Adipocyte (in vitro differentiated cells): Measurements from ENCODE around the gene KCNN2.

Source experiments
- DNase-seq: peaks from one replicate; pipeline ENCODE4 v3.0.0-alpha.2; 2015; ENCODE audit warnings: low read depth
- H3K27me3 ChIP-seq: replicated peaks from 2 replicates; pipeline ENCODE4 v1.7.0; 2013; ENCODE audit warnings: mild to moderate bottlenecking, low read length, moderate library complexity; ENCODE audit not compliant: control insufficient read depth, insufficient read depth
- H3K36me3 ChIP-seq: 2 replicates; pipeline ENCODE4 v1.7.0; 2013; ENCODE audit warnings: low read length, mild to moderate bottlenecking, moderate library complexity; ENCODE audit not compliant: control insufficient read depth, insufficient read depth, severe bottlenecking
- H3K4me1 ChIP-seq: 2 replicates; pipeline ENCODE4 v1.7.0; 2013; ENCODE audit warnings: mild to moderate bottlenecking, low read length, moderate library complexity; ENCODE audit not compliant: control insufficient read depth, insufficient read depth
- H3K4me3 ChIP-seq: 2 replicates; pipeline ENCODE4 v1.7.0; 2013; ENCODE audit warnings: mild to moderate bottlenecking, low read length, moderate library complexity
- H3K9ac ChIP-seq: 2 replicates; pipeline ENCODE4 v1.7.0; 2013; ENCODE audit warnings: mild to moderate bottlenecking, low read length, moderate library complexity
- H3K9me3 ChIP-seq: 2 replicates; pipeline ENCODE4 v1.7.0; 2013; ENCODE audit warnings: mild to moderate bottlenecking, low read length, moderate library complexity; ENCODE audit not compliant: control insufficient read depth

The KCNN2 gene

DNA sequence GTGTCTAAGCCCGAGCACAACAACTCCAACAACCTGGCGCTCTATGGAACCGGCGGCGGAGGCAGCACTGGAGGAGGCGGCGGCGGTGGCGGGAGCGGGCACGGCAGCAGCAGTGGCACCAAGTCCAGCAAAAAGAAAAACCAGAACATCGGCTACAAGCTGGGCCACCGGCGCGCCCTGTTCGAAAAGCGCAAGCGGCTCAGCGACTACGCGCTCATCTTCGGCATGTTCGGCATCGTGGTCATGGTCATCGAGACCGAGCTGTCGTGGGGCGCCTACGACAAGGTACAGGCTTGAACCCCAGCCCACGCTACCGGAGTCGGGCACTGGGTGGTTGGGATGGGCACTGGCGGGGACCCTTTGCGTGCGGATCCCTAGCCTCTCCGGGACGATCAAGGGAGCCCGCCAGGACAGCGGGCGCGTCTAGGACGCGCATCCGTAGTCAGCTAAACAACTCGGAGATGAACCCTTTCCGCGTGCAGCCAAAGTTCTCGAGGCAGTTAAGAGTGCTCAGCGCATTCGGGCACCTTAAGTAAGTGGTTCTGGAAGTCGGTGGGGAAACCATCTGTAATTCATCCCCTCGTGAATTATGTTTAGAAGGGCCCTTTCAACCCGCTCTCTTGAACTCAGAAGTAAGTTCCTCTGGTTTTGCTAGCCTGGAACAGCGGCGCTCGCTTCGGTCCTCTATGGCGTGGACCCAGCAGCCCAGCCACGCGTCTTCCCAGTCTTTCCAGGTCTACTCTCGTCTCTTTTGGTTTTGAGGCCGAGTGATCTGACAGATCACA is 1.3 kb downstream of the KCNN2 start:
- Histone ChIP-seq H3K4me1 (peaks cover 8% of the 10 kb centered on the region), H3K36me3 (no peaks in the 10 kb centered on the region), H3K9me3 (no peaks in the 10 kb centered on the region), H3K4me3 (no peak overlapping the region), H3K9ac (no peak overlapping the region), H3K27me3 (peaks cover 53% of the 10 kb centered on the region)
- DNase-seq: peak; percentile 51

DNA sequence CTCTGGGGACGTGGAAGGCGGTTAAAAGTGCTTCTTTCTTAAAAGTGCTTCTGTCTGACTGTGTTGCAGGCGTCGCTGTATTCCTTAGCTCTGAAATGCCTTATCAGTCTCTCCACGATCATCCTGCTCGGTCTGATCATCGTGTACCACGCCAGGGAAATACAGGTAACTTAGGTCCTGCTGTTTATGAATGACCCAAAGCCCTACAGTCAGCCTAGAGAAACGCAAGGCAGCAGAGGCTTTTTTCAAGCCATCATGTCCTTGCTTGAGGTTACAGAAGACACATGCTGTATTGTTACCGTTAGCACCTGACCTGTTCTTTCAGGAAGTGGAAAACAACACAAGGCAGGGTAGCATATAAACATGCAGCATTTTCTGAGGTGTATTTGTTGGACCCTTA is 2.0 kb downstream of the KCNN2 start:
- Histone ChIP-seq H3K9me3 (no peaks in the 10 kb centered on the region), H3K4me3 (no peak overlapping the region), H3K4me1 (peaks cover 8% of the 10 kb centered on the region), H3K36me3 (no peaks in the 10 kb centered on the region), H3K27me3 (peaks cover 51% of the 10 kb centered on the region), H3K9ac (no peak overlapping the region)
- no peak for DNase-seq

DNA sequence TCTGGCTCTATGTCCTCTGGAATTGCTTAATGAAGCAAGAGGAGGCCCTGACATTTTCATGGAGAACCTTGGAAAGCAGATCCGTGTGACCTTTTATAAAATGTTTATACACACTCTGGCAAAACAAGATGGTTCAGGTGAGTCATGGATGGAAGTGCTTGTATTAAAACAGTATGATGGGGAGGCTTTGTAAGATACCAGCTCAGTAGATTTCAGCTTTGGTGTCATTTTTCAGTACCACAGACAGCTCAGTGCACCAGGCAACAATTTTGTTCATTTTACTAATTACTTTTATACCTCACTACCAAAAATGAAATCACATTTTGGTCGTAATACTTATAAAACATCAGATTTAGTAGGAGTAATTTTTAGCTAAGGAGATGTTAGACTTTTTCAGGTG is 5.2 kb downstream of the KCNN2 start:
- no peak overlapping the region for H3K4me3 ChIP-seq
- peak; percentile 53 for DNase-seq
- H3K9ac ChIP-seq: no peak overlapping the region
- H3K9me3 ChIP-seq: no peaks in the 10 kb centered on the region
- H3K4me1 ChIP-seq: no peaks in the 10 kb centered on the region
- H3K36me3 ChIP-seq: no peaks in the 10 kb centered on the region
- peaks cover 27% of the 10 kb centered on the region for H3K27me3 ChIP-seq

DNA sequence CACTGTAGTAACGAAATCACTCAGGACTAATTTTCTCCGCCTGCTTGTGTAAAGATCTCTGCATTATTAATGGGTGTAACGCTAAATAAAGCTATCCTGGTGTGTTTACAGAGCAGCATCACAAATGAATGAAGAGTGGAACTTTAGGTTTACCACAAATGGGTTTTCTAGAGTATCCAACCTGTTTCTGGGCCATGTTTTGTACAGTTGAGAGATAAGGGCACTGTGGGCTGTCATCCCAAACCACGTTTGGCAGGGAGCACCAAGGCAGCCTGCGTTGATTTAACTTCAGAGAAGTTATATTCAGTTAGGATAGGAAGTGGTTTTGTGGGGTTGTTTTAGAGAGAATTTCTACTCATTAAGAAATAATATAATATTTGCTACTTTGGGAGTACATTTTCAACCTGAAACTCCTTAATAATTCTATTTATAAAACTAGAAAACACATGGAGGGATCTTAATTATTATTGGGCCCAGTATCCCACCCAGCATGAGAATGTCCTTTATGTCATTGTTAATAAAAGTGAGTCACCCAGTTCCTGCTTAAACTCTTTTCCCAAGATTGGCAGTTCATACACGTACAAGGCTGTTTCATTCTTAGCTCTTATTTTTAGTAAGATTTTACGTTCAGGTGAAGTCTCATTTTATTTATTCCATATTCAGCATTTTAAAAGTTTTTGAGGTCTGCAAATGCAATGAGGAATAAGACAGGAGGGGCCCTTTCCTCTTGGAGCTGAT is 8.0 kb downstream of the KCNN2 start:
- Histone ChIP-seq H3K27me3 (peaks cover 11% of the 10 kb centered on the region), H3K36me3 (no peaks in the 10 kb centered on the region), H3K4me3 (no peak overlapping the region), H3K4me1 (no peaks in the 10 kb centered on the region), H3K9me3 (no peaks in the 10 kb centered on the region), H3K9ac (no peak overlapping the region)
- no peak for DNase-seq

DNA sequence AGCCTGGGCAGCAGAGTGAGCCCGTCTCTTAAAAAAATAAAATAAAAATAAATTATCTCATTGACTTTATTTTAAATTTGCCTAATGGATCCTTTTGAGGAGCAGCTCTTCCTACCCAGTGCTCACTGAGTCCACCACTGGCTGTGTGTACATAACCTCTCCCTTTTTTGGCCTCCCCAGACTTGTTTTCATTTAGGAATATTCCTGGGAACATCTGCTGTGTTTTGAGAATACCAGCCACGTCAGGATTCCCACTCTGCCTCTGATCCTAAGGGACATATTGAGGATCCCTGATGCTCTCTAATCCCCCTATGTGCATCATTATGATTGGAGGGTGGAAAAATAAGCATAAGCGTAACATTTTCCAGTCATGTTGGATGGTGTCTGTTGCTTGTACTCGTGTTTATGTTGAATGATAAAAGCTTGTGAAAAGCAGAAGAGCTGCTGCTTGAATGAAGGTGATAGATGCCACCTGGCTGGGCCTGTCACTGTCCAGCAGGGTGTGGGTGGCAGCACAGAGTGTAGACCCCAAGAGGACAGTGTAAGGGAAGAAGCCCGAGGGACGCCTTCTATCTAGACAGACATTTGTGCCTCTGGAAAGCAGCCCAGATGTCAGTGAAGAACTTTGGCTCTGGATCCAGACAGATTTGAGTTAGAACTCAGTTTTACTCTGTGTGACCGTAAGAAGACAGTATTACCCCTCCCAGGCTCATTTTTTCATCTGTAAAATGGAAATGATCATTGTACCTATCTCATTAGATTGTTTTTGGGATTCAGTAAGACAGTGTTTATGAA is 15.4 kb downstream of the KCNN2 start:
- Histone ChIP-seq H3K4me1 (no peaks in the 10 kb centered on the region), H3K36me3 (no peaks in the 10 kb centered on the region), H3K4me3 (no peak overlapping the region), H3K9me3 (no peaks in the 10 kb centered on the region), H3K9ac (no peak overlapping the region), H3K27me3 (peaks cover 7% of the 10 kb centered on the region)
- DNase-seq: no peak

DNA sequence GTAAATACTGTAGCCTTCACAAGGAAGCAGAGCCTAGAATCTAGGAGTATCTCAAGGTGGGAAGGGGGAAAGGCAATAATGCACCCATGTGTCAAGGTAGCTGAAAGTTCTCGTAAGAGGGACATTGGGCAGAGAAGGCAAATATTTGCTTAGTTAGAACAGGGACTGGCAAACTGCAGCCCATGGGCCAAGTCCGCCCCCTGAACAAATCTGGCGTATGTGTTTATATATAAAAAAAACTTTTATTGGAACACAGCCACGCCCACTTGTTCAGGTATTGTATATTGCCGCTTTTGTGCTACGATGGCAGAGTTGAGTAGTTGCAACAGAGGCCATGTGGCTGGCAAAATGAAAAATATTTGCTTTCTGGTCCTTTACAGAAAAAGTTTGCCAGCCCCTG is 16.1 kb downstream of the KCNN2 start:
- no peaks in the 10 kb centered on the region for H3K9me3 ChIP-seq
- no peak for DNase-seq
- H3K4me1 ChIP-seq: no peaks in the 10 kb centered on the region
- no peaks in the 10 kb centered on the region for H3K36me3 ChIP-seq
- H3K27me3 ChIP-seq: peaks cover 7% of the 10 kb centered on the region
- no peak overlapping the region for H3K9ac ChIP-seq
- no peak overlapping the region for H3K4me3 ChIP-seq

DNA sequence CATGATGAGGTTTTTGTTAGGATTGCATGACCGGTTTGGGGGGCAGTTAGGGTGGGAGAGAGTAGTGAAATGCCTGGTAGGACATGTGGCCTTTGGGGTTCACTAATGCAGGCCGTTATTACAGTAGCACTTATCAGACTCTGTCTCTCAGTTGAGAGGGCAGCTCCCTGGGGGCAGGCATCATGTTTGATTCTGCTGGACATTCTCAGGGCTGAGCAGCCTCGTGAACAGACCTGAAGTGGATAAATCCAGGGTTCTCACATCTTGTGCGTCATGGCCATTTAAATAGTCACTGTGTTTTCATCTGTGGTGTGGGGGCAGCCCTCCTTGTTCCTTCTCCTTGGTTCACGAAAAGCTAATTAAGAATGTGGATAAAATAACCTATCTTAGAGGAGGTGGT is 18.9 kb downstream of the KCNN2 start:
- Histone ChIP-seq H3K4me1 (no peaks in the 10 kb centered on the region), H3K9me3 (no peaks in the 10 kb centered on the region), H3K36me3 (no peaks in the 10 kb centered on the region), H3K4me3 (no peak overlapping the region), H3K9ac (no peak overlapping the region), H3K27me3 (peaks cover 7% of the 10 kb centered on the region)
- DNase-seq: no peak

DNA sequence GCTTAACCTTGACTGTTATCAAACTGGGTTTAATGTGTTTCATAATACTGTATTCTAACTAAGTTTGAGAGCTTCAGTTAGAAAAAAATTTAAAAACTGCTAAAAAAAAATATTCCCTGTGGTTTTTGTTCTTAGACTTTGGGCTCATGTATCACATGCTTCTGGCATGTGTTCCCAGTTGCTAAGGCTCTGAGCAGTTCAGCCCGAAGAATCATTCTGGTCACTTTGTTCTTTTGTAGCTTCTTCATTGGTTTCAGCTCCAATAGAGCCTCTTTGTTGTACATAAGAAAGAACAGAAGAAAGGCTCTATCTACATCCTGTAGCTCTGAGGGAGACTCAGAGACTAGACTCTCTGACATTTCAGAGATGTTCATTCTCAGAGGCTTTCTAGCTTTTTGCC is 25.6 kb downstream of the KCNN2 start:
- Histone ChIP-seq H3K27me3 (no peaks in the 10 kb centered on the region), H3K4me1 (no peaks in the 10 kb centered on the region), H3K36me3 (no peaks in the 10 kb centered on the region), H3K9ac (no peak overlapping the region), H3K9me3 (no peaks in the 10 kb centered on the region), H3K4me3 (no peak overlapping the region)
- peak; percentile 54 for DNase-seq

- DNase-seq: peak; percentile 27
- Histone ChIP-seq H3K27me3 (no peaks in the 10 kb centered on the region), H3K36me3 (no peaks in the 10 kb centered on the region), H3K4me3 (no peak overlapping the region), H3K9ac (no peak overlapping the region), H3K4me1 (no peaks in the 10 kb centered on the region), H3K9me3 (no peaks in the 10 kb centered on the region)
Observed at GRCh38 chr5:114390431-114390830, 28.6 kb downstream of the KCNN2 start.

GRCh38 chr5:114391321-114391720 is 29.5 kb downstream of the KCNN2 start:
- Histone ChIP-seq H3K4me3 (no peak overlapping the region), H3K27me3 (no peaks in the 10 kb centered on the region), H3K9me3 (no peaks in the 10 kb centered on the region), H3K4me1 (no peaks in the 10 kb centered on the region), H3K36me3 (no peaks in the 10 kb centered on the region), H3K9ac (no peak overlapping the region)
- DNase-seq: peak; percentile 43

GRCh38 chr5:114393159-114393558 is 31.3 kb downstream of the KCNN2 start:
- no peak for DNase-seq
- Histone ChIP-seq H3K9me3 (peaks cover 4% of the 10 kb centered on the region), H3K9ac (no peak overlapping the region), H3K27me3 (no peaks in the 10 kb centered on the region), H3K4me3 (no peak overlapping the region), H3K4me1 (no peaks in the 10 kb centered on the region), H3K36me3 (no peaks in the 10 kb centered on the region)
